OCI-LY7 (cell line): ENCODE results near the gene DTNA. TPM values are rescaled to one million over a fixed set of nuclear protein-coding genes. Genes with fewer than 3 reads are reported as not detected.

ENCODE experiments used
- BruUV-seq: library from RNA; stranded (reverse); fragments of 400-500 nt; replicated peaks from 2 replicates; lab custom pipeline; 2021; lab: Mats Ljungman, UMichigan
- CTCF ChIA-PET: fragments of 300-600 bp; sonication (Branson Sonifier 250); formaldehyde crosslinking; loops from one replicate; lab custom pipeline; 2022; ENCODE audit warnings: antibody characterized with exemption; ENCODE audit not compliant: unreplicated experiment; lab: Charles Lee
- POLR2A ChIA-PET: fragments of 300-600 bp; sonication (Branson Sonifier 250); formaldehyde crosslinking; loops from one replicate; lab custom pipeline; 2022; ENCODE audit warnings: antibody characterized with exemption; lab: Charles Lee
- DNase-seq: peaks from one replicate; pipeline ENCODE4 v3.0.0-alpha.2; 2015; ENCODE audit warnings: low spot score
- H2AFZ ChIP-seq: fragments of 200-600 bp; sonication (generic), shearing (Covaris generic); 2 replicates; pipeline ENCODE4 v1.6.1; 2014; ENCODE audit warnings: mild to moderate bottlenecking, antibody characterized with exemption, low read length, moderate library complexity
- H3K27ac ChIP-seq: fragments of 200-600 bp; sonication (generic); 2 replicates; pipeline ENCODE4 v1.5.1; 2014; ENCODE audit warnings: mixed run types, low read depth, mild to moderate bottlenecking, moderate library complexity, low read length, inconsistent platforms; ENCODE audit not compliant: poor library complexity, severe bottlenecking
- H3K36me3 ChIP-seq: fragments of 200-600 bp; sonication (generic); 2 replicates; pipeline ENCODE4 v1.6.1; 2014; ENCODE audit warnings: mild to moderate bottlenecking, antibody characterized with exemption, low read length, moderate library complexity, mixed read lengths; ENCODE audit not compliant: insufficient read depth
- H3K4me1 ChIP-seq: fragments of 200-600 bp; sonication (generic); 2 replicates; pipeline ENCODE4 v1.5.1; 2014; ENCODE audit warnings: mild to moderate bottlenecking, low read length; ENCODE audit not compliant: insufficient read depth, poor library complexity, severe bottlenecking
- H3K4me2 ChIP-seq: fragments of 200-600 bp; sonication (generic); 2 replicates; pipeline ENCODE4 v1.6.1; 2014; ENCODE audit warnings: mild to moderate bottlenecking, low read length
- H3K4me3 ChIP-seq: fragments of 200-600 bp; sonication (generic); 2 replicates; pipeline ENCODE4 v1.5.1; 2014; ENCODE audit warnings: mild to moderate bottlenecking, low read depth, low read length; ENCODE audit not compliant: poor library complexity, severe bottlenecking
- H3K79me2 ChIP-seq: fragments of 200-600 bp; sonication (generic); 2 replicates; pipeline ENCODE4 v1.6.1; 2016; ENCODE audit warnings: low read depth, mild to moderate bottlenecking, low read length, moderate library complexity, mixed read lengths; ENCODE audit not compliant: insufficient read depth
- H3K9me2 ChIP-seq: fragments of 200-600 bp; sonication (generic); 2 replicates; pipeline ENCODE4 v1.6.1; 2016; ENCODE audit warnings: mild to moderate bottlenecking, low read length, mixed read lengths; ENCODE audit not compliant: insufficient read depth
- H3K9me3 ChIP-seq: fragments of 200-600 bp; sonication (generic); 2 replicates; pipeline ENCODE4 v1.6.1; 2014; ENCODE audit warnings: mild to moderate bottlenecking, mixed run types, low read length, mixed read lengths
- H4K20me1 ChIP-seq: fragments of 200-600 bp; sonication (generic); 2 replicates; pipeline ENCODE4 v1.6.1; 2014; ENCODE audit warnings: mild to moderate bottlenecking, antibody characterized with exemption, low read length, moderate library complexity, mixed read lengths; ENCODE audit not compliant: insufficient read depth
- EZH2phosphoT487 ChIP-seq: fragments of 200-600 bp; sonication (generic); IDR thresholded peaks from 2 replicates; pipeline ENCODE4 v1.6.1; 2018; ENCODE audit warnings: low read depth, borderline replicate concordance, mild to moderate bottlenecking, mixed run types, antibody characterized with exemption, low read length, moderate library complexity, mixed read lengths
- intact Hi-C: fragments of 100-400 bp; cut with micrococcal nuclease; formaldehyde crosslinking; loops from one replicate; pipeline ENCODE4 v1.10.0; 2022; ENCODE audit not compliant: unreplicated experiment
- total RNA-seq, 2 experiments: library from RNA; depleted of rRNA in 1 of 2; stranded (reverse); fragments of >200 nt in 1 of 2; shearing (Covaris generic) in 1 of 2; gene quantifications; 2 replicates each; pipeline ENCODE4 v1.2.3, GENCODE V29; 2014 to 2022
- TF ChIP-seq, protein P1 (sequence below): fragments of 200-600 bp; sonication (generic); conservative IDR thresholded peaks from 2 replicates; pipeline ENCODE4 v1.5.1; 2014; ENCODE audit warnings: mild to moderate bottlenecking, antibody characterized with exemption, low read length, moderate library complexity, mixed read lengths

Gene DTNA
- total RNA-seq, 2 experiments from 2014 or later, result 0.16 TPM; not detected in 1

DNA sequence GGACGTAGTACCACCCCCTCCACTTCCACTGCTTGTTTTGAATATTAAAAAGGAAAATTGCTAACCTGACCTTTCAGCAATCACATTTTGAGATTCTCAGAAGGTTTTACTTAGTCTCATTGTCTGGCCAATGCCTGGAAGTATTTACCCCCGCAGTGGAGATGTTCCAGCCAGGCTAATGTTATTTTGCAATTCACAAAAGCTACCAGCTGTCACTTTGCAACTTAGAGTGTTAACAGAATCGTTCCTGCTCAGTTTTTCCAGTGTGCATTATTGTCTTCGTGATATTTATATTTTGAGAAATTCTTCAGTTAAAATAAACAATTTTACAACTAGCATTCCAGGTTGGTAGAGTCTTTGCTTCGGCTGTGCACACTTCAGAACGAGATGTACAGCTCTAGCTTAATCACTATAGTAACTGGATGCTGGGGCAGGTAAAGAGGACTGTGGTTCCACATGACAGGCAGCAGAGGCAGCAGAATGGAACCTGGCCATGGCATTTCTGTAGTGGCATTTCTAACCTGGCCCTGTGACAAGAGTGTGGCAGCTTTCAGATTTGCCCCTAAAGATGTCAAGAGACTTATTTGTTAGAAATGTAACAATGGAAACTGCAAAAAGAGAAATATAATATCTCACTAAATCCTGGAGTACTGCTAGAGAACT is 85.1 kb downstream of the DTNA start:
- Histone ChIP-seq H3K4me2 (no peak overlapping the region), H3K79me2 (no peaks in the 10 kb centered on the region), H2AFZ (no peak overlapping the region), H3K36me3 (no peaks in the 10 kb centered on the region), H4K20me1 (no peaks in the 10 kb centered on the region), H3K4me3 (no peak overlapping the region), H3K4me1 (no peaks in the 10 kb centered on the region), H3K27ac (no peak overlapping the region), H3K9me2 (no peaks in the 10 kb centered on the region), H3K9me3 (no peaks in the 10 kb centered on the region)
- no TSS peak for BruUV-seq
- CTCF ChIA-PET, result no interaction called here
- DNase-seq, result no peak
- intact Hi-C loops, result no loop called here
- POLR2A ChIA-PET, result no interaction called here
- TF ChIP-seq, protein P1, sequence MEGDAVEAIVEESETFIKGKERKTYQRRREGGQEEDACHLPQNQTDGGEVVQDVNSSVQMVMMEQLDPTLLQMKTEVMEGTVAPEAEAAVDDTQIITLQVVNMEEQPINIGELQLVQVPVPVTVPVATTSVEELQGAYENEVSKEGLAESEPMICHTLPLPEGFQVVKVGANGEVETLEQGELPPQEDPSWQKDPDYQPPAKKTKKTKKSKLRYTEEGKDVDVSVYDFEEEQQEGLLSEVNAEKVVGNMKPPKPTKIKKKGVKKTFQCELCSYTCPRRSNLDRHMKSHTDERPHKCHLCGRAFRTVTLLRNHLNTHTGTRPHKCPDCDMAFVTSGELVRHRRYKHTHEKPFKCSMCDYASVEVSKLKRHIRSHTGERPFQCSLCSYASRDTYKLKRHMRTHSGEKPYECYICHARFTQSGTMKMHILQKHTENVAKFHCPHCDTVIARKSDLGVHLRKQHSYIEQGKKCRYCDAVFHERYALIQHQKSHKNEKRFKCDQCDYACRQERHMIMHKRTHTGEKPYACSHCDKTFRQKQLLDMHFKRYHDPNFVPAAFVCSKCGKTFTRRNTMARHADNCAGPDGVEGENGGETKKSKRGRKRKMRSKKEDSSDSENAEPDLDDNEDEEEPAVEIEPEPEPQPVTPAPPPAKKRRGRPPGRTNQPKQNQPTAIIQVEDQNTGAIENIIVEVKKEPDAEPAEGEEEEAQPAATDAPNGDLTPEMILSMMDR, result no peak
- no peak for TF ChIP-seq EZH2phosphoT487

DNA sequence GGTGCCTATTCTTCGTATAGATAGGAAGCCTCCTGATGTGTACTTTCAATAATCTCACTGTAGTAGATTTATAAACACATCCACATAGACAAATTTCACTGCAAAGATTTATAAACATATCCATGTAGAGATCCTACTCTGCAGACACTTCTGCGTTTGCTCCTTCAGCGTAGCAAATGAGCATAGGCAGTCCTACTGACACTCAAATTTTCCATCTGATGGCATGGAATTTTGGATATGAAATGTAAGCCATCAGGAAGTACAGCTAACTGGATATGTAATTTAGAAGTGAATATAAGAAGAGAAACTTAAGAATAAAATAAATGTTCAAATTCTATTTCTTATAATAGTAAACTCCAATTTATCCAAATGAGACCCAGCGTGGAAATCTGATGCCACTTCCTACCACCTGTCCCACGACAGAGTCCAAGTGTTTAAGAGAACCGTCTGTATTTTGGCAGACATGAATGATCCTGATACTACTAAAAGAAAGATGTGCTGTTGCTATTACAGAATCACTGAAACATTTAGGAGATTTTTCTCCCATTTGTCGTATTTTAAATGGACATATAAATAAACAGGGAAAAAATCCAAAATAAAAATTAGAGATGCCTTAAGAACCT is 86.0 kb downstream of the DTNA start:
- no peaks in the 10 kb centered on the region for H3K4me1 ChIP-seq
- H3K36me3 ChIP-seq, result no peaks in the 10 kb centered on the region
- DNase-seq, result no peak
- H3K9me2 ChIP-seq, result no peaks in the 10 kb centered on the region
- H3K9me3 ChIP-seq, result no peaks in the 10 kb centered on the region
- H3K27ac ChIP-seq, result no peak overlapping the region
- POLR2A ChIA-PET, result no interaction called here
- no peak overlapping the region for H3K4me2 ChIP-seq
- H2AFZ ChIP-seq, result no peak overlapping the region
- intact Hi-C loops, result no loop called here
- no peaks in the 10 kb centered on the region for H4K20me1 ChIP-seq
- CTCF ChIA-PET, result no interaction called here
- TF ChIP-seq EZH2phosphoT487, result no peak
- TF ChIP-seq, protein P1, result no peak
- H3K4me3 ChIP-seq, result no peak overlapping the region
- no peaks in the 10 kb centered on the region for H3K79me2 ChIP-seq
- BruUV-seq, result no TSS peak

DNA sequence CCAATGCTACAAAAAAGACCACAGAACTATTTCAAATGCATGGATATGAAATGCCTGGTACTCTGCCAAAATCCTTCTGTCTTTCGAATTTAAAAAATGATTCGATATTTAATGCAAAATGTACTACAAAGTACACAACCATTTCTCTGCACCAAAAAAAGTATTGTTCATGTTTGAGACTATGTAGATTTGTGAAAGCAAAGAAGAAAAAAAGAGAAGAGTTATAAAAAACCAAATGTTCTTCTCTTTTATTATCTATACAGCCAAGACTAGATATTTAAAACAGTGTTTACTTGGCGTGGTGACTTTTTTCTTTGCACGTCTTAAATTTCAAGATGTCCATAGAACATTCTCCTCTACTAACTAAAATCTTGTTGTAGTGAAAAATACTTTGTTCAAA is 89.2 kb downstream of the DTNA start:
- H3K79me2 ChIP-seq, result no peaks in the 10 kb centered on the region
- no peak for DNase-seq
- no peaks in the 10 kb centered on the region for H3K9me2 ChIP-seq
- no peak overlapping the region for H3K4me3 ChIP-seq
- no peak overlapping the region for H3K27ac ChIP-seq
- no peak overlapping the region for H2AFZ ChIP-seq
- BruUV-seq, result no TSS peak
- ChIA-PET POLR2A (no interaction called here), CTCF (no interaction called here)
- H3K4me2 ChIP-seq, result no peak overlapping the region
- no peaks in the 10 kb centered on the region for H3K4me1 ChIP-seq
- H3K9me3 ChIP-seq, result no peaks in the 10 kb centered on the region
- intact Hi-C loops, result no loop called here
- TF ChIP-seq, protein P1, result no peak
- no peak for TF ChIP-seq EZH2phosphoT487
- H3K36me3 ChIP-seq, result no peaks in the 10 kb centered on the region
- H4K20me1 ChIP-seq, result no peaks in the 10 kb centered on the region
